AG04449 (cell line): ENCODE results near the gene SECISBP2.

Experiments
- CTCF ChIA-PET: fragments of 350-600 bp; formaldehyde crosslinking; extraction: SDS; loops from one replicate; lab custom pipeline; 2021; ENCODE audit warnings: antibody characterized with exemption; lab: Yijun Ruan, JAX
- POLR2A ChIA-PET: fragments of 400-600, 350-600 bp; formaldehyde crosslinking; extraction: SDS; loops from one replicate; lab custom pipeline; 2020; ENCODE audit warnings: antibody characterized with exemption, inconsistent platforms; lab: Yijun Ruan, JAX
- DNase-seq: peaks from one replicate; pipeline ENCODE4 v3.0.0-alpha.2; 2010; ENCODE audit warnings: low read depth, low spot score
- H3K4me3 ChIP-seq: 2 replicates; pipeline ENCODE4 v1.5.1; 2011; ENCODE audit warnings: low read depth, mild to moderate bottlenecking, control low read depth, low read length
- CTCF ChIP-seq: IDR thresholded peaks from one replicate; pipeline ENCODE4 v1.5.1; 2011; ENCODE audit warnings: mild to moderate bottlenecking, moderate library complexity, low read length, control low read depth, inconsistent platforms; ENCODE audit not compliant: insufficient read depth; ENCODE audit errors: missing control alignments

The SECISBP2 gene

GRCh38 chr9:89408628-89409101, 90.4 kb downstream of the SECISBP2 start:
- no peak overlapping the region for H3K4me3 ChIP-seq
- no peak for TF ChIP-seq CTCF
- ChIA-PET CTCF (interaction anchor here (1.0 kb wide), 1 partner anchor 140 kb away, joined by 3 read pairs; no protein-coding TSS in a partner anchor), POLR2A (no interaction called here)
- DNase-seq = no peak
